SK-N-SH (cell line): ENCODE data around the gene TTN. TPM values are rescaled to one million over a fixed set of nuclear protein-coding genes. Genes with fewer than 3 reads are reported as not detected.

Experiments
- CTCF ChIA-PET: fragments of 300-600, 350-600 bp; formaldehyde crosslinking; extraction: SDS; loops from one replicate; lab custom pipeline; 2021; lab: Yijun Ruan, JAX
- POLR2A ChIA-PET: fragments of 350-600 bp; sonication (Branson Sonifier 250); formaldehyde crosslinking; extraction: SDS; loops from one replicate; lab custom pipeline; 2020; ENCODE audit warnings: antibody characterized with exemption, inconsistent platforms; lab: Yijun Ruan, JAX
- DNase-seq: peaks from one replicate; pipeline ENCODE4 v3.0.0; 2012
- H2AFZ ChIP-seq: fragments of 200-600 bp; sonication (generic); 2 replicates; pipeline ENCODE4 v1.8.1; 2016; ENCODE audit warnings: antibody characterized with exemption, mild to moderate bottlenecking, low read depth
- H3F3A ChIP-seq: fragments of 200-600 bp; sonication (generic); replicated peaks from 2 replicates; pipeline ENCODE3; 2016; ENCODE audit warnings: antibody characterized with exemption, mild to moderate bottlenecking; ENCODE audit not compliant: insufficient read depth
- H3K27ac ChIP-seq, 2 experiments: fragments of 200-500 bp in 1 of 2; fragments of 200-600 bp in 1 of 2; sonication (Bioruptor generic) in 1 of 2; sonication (generic), shearing (Covaris generic) in 1 of 2; 2 replicates each; pipeline versions ENCODE4 v1.5.1 to v1.6.1; 2014 to 2016; ENCODE audit warnings: low read depth in 2 of 2, inconsistent platforms in 1 of 2, low read length in 1 of 2, mild to moderate bottlenecking in 1 of 2, mixed read lengths in 1 of 2
- H3K27me3 ChIP-seq: fragments of 200-600 bp; sonication (generic), shearing (Covaris generic); 2 replicates; pipeline ENCODE4 v1.6.1; 2016; ENCODE audit warnings: mixed run types; ENCODE audit not compliant: insufficient read depth
- H3K36me3 ChIP-seq, 2 experiments: fragments of 200-500 bp in 1 of 2; fragments of 200-600 bp in 1 of 2; sonication (Bioruptor generic) in 1 of 2; sonication (generic) in 1 of 2; replicated peaks in 1 of 2; 2 replicates each; pipeline versions ENCODE3 to v1.5.1; 2014 to 2016; ENCODE audit warnings: low read length in 1 of 2, mild to moderate bottlenecking in 1 of 2; ENCODE audit not compliant: insufficient read depth in 2 of 2, control insufficient read depth in 1 of 2
- H3K4me1 ChIP-seq, 2 experiments: fragments of 200-500 bp in 1 of 2; fragments of 200-600 bp in 1 of 2; sonication (Bioruptor generic) in 1 of 2; sonication (generic), shearing (Covaris generic) in 1 of 2; 2 replicates each; pipeline versions ENCODE4 v1.5.1 to v1.6.1; 2014 to 2016; ENCODE audit warnings: low read depth in 1 of 2, low read length in 1 of 2, mixed run types in 1 of 2; ENCODE audit not compliant: insufficient read depth in 2 of 2, control insufficient read depth in 1 of 2
- H3K4me2 ChIP-seq: fragments of 200-600 bp; sonication (generic), shearing (Covaris generic); 2 replicates; pipeline ENCODE4 v1.6.1; 2017; ENCODE audit warnings: mixed run types
- H3K4me3 ChIP-seq, 2 experiments: fragments of 200-500 bp in 1 of 2; fragments of 200-600 bp in 1 of 2; sonication (Bioruptor generic) in 1 of 2; sonication (generic), shearing (Covaris generic) in 1 of 2; 2 replicates each; pipeline versions ENCODE4 v1.5.1 to v1.8.1; 2014 to 2016; ENCODE audit warnings: low read depth in 2 of 2, inconsistent platforms in 1 of 2, low read length in 1 of 2, mild to moderate bottlenecking in 1 of 2, mixed read lengths in 1 of 2, moderate library complexity in 1 of 2
- H3K79me2 ChIP-seq: fragments of 200-600 bp; sonication (generic); 2 replicates; pipeline ENCODE4 v1.8.1; 2017; ENCODE audit warnings: mild to moderate bottlenecking; ENCODE audit not compliant: insufficient read depth
- H3K9ac ChIP-seq: fragments of 200-600 bp; sonication (generic); 2 replicates; pipeline ENCODE4 v1.6.1; 2017; ENCODE audit warnings: mixed run types
- H3K9me2 ChIP-seq: fragments of 200-600 bp; sonication (generic); 2 replicates; pipeline ENCODE4 v1.6.1; 2017; ENCODE audit warnings: mixed run types
- H3K9me3 ChIP-seq: fragments of 200-600 bp; sonication (generic); 2 replicates; pipeline ENCODE4 v1.6.1; 2017; ENCODE audit warnings: mixed run types, mild to moderate bottlenecking, moderate library complexity
- H4K20me1 ChIP-seq: fragments of 200-600 bp; sonication (generic); 2 replicates; pipeline ENCODE4 v1.6.1; 2017; ENCODE audit warnings: mild to moderate bottlenecking, mixed run types; ENCODE audit not compliant: insufficient read depth
- EZH2phosphoT487 ChIP-seq: fragments of 200-600 bp; sonication (generic); IDR thresholded peaks from 2 replicates; pipeline ENCODE4 v1.6.1; 2017; ENCODE audit warnings: low read depth, mixed run types, mild to moderate bottlenecking, antibody characterized with exemption, moderate library complexity, borderline replicate concordance
- FOXJ3 ChIP-seq: sonication (generic); formaldehyde crosslinking; IDR thresholded peaks from 2 replicates; pipeline ENCODE4 v1.5.1; 2020; ENCODE audit warnings: mild to moderate bottlenecking, missing genetic modification reagents
- FOXM1 ChIP-seq: IDR thresholded peaks from 2 replicates; pipeline ENCODE4 v1.4.0; 2012; ENCODE audit warnings: low read depth, mild to moderate bottlenecking
- MEF2A ChIP-seq: IDR thresholded peaks from 2 replicates; pipeline ENCODE4 v1.4.0; 2012; ENCODE audit warnings: low read depth, borderline replicate concordance
- NFIC ChIP-seq: IDR thresholded peaks from 2 replicates; pipeline ENCODE4 v1.4.0; 2012; ENCODE audit warnings: borderline replicate concordance
- NRF1 ChIP-seq: IDR thresholded peaks from 2 replicates; pipeline ENCODE4 v1.6.1; 2012; ENCODE audit warnings: low read depth, mild to moderate bottlenecking, low read length
- POLR2AphosphoS5 ChIP-seq: IDR thresholded peaks from 2 replicates; pipeline ENCODE4 v1.6.1; 2012; ENCODE audit warnings: low read depth, low read length
- RAD21 ChIP-seq: IDR thresholded peaks from 2 replicates; pipeline ENCODE4 v1.6.1; 2012; ENCODE audit warnings: mild to moderate bottlenecking, low read length
- RFX5 ChIP-seq: IDR thresholded peaks from 2 replicates; pipeline ENCODE4 v1.6.1; 2012; ENCODE audit warnings: mild to moderate bottlenecking, improper control_type of control experiment, low read length
- RXRA ChIP-seq: IDR thresholded peaks from 2 replicates; pipeline ENCODE4 v1.4.0; 2012; ENCODE audit warnings: low read depth, mild to moderate bottlenecking, borderline replicate concordance
- SMC3 ChIP-seq: IDR thresholded peaks from 2 replicates; pipeline ENCODE4 v1.6.1; 2012; ENCODE audit warnings: low read depth, low read length, improper control_type of control experiment
- TAF1 ChIP-seq: IDR thresholded peaks from 2 replicates; pipeline ENCODE4 v1.6.1; 2012; ENCODE audit warnings: low read depth, mild to moderate bottlenecking, low read length, moderate library complexity, borderline replicate concordance
- TCF12 ChIP-seq: IDR thresholded peaks from 2 replicates; pipeline ENCODE4 v1.4.0; 2012
- WGBS: methylation state at CpG from one replicate; pipeline ENCODE4 v1.1.6; 2017; ENCODE audit warnings: low lambda C conversion rate; 5-methylcytosine and 5-hydroxymethylcytosine counted together
- polyA plus RNA-seq, 3 experiments: library from polyadenylated mRNA; depleted of rRNA; stranded (reverse); fragments of >200 nt; gene quantifications; 2 replicates each; pipeline ENCODE4 v1.2.3, GENCODE V29; 2012
- TF ChIP-seq, protein P1 (sequence below): fragments of 200-600 bp; sonication (generic); IDR thresholded peaks from 2 replicates; pipeline ENCODE4 v1.6.1; 2017; ENCODE audit warnings: antibody characterized with exemption, mild to moderate bottlenecking, moderate library complexity
- TF ChIP-seq, protein P2 (sequence below): IDR thresholded peaks from 2 replicates; pipeline ENCODE4 v1.6.1; 2012; ENCODE audit warnings: mild to moderate bottlenecking, low read depth, low read length, moderate library complexity
- TF ChIP-seq, protein P3 (sequence below): IDR thresholded peaks from 2 replicates; pipeline ENCODE4 v1.4.0; 2012; ENCODE audit warnings: low read depth, borderline replicate concordance

Gene TTN
- polyA plus RNA-seq, 1 of the 3 experiments (the other 2 are of a cell fraction): 0.08 TPM

DNA sequence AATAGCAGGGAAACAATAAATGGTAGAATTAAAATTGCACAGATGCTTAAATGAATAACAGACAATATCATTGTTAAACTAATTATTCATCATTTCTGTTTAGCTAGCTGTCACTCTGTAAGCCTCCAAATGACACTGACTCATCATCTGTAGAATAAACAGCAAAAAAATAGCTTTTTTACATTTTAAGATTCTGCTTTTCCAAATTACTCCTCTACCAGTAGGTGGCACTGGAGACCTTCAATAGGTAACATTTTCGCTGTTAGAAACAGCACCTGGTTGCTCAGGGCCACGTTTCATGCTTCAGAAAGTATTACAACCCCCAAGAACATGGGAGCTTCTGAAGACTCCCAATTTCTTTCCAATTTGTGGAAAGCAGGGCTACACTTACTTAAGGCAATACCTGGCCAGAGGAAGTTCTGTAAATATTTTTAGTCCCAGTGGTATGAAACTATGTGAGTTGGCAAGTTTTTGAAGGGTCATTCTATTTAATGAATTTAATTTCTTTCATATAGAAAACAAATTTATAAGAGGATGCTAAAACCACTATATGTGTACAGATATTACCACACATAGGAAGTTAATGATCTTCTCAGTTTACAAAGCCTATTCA, 45.4 kb downstream of the TTN start:
- TF ChIP-seq MEF2A (no peak), SMC3 (peak; percentile 63), RAD21 (peak; percentile 86), FOXJ3 (no peak), TAF1 (no peak), FOXM1 (no peak), TCF12 (no peak), POLR2AphosphoS5 (no peak)
- TF ChIP-seq, protein P1, sequence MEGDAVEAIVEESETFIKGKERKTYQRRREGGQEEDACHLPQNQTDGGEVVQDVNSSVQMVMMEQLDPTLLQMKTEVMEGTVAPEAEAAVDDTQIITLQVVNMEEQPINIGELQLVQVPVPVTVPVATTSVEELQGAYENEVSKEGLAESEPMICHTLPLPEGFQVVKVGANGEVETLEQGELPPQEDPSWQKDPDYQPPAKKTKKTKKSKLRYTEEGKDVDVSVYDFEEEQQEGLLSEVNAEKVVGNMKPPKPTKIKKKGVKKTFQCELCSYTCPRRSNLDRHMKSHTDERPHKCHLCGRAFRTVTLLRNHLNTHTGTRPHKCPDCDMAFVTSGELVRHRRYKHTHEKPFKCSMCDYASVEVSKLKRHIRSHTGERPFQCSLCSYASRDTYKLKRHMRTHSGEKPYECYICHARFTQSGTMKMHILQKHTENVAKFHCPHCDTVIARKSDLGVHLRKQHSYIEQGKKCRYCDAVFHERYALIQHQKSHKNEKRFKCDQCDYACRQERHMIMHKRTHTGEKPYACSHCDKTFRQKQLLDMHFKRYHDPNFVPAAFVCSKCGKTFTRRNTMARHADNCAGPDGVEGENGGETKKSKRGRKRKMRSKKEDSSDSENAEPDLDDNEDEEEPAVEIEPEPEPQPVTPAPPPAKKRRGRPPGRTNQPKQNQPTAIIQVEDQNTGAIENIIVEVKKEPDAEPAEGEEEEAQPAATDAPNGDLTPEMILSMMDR: peak; percentile 94
- TF ChIP-seq, protein P2, sequence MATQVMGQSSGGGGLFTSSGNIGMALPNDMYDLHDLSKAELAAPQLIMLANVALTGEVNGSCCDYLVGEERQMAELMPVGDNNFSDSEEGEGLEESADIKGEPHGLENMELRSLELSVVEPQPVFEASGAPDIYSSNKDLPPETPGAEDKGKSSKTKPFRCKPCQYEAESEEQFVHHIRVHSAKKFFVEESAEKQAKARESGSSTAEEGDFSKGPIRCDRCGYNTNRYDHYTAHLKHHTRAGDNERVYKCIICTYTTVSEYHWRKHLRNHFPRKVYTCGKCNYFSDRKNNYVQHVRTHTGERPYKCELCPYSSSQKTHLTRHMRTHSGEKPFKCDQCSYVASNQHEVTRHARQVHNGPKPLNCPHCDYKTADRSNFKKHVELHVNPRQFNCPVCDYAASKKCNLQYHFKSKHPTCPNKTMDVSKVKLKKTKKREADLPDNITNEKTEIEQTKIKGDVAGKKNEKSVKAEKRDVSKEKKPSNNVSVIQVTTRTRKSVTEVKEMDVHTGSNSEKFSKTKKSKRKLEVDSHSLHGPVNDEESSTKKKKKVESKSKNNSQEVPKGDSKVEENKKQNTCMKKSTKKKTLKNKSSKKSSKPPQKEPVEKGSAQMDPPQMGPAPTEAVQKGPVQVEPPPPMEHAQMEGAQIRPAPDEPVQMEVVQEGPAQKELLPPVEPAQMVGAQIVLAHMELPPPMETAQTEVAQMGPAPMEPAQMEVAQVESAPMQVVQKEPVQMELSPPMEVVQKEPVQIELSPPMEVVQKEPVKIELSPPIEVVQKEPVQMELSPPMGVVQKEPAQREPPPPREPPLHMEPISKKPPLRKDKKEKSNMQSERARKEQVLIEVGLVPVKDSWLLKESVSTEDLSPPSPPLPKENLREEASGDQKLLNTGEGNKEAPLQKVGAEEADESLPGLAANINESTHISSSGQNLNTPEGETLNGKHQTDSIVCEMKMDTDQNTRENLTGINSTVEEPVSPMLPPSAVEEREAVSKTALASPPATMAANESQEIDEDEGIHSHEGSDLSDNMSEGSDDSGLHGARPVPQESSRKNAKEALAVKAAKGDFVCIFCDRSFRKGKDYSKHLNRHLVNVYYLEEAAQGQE: no peak
- TF ChIP-seq, all 33 proteins: peak for 3
- DNase-seq: peak; percentile 22
- H3K4me1 ChIP-seq: no peaks in the 10 kb centered on the region
- WGBS: 9% methylated on average over 2 of the region's 2 CpGs
- no peaks in the 10 kb centered on the region for H3K36me3 ChIP-seq
- H3K9me3 ChIP-seq: no peaks in the 10 kb centered on the region
- H3K9ac ChIP-seq: no peak overlapping the region
- no peak overlapping the region for H3K4me3 ChIP-seq
- H3K9me2 ChIP-seq: no peaks in the 10 kb centered on the region
- no peak overlapping the region for H3K27ac ChIP-seq
- H4K20me1 ChIP-seq: no peaks in the 10 kb centered on the region
- H3K27me3 ChIP-seq: no peaks in the 10 kb centered on the region
- no peak overlapping the region for H3K4me2 ChIP-seq
- peaks cover 4% of the 10 kb centered on the region for H3F3A ChIP-seq
- H3K79me2 ChIP-seq: no peaks in the 10 kb centered on the region
- ChIA-PET POLR2A (interaction anchor here (0.5 kb wide), 1 partner anchor 74 kb away, joined by 3 read pairs; no protein-coding TSS in a partner anchor), CTCF (interaction anchor here (0.6 to 3.1 kb wide), 68 partner anchors 9 to 1170 kb away, joined by 3 to 21 read pairs (median 4); no protein-coding TSS in a partner anchor)
- no peak overlapping the region for H2AFZ ChIP-seq

DNA sequence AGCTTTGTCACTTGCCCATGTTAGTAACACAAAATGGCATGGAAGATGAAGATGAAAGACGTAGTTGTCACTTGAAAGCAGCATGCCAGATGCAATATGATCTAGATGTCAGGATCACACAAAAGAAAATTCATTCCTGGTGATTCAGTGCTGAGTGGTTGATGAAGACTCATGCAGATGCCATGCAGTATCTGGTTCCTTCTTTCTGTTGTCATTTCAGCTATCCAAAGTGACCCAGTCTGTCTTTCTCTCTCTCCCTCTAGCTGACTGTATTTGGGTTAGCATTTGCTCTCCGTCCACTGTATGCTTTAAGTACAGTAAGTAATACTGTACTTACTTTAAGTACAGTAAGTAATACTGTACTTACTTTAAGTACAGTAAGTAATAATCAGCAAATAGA, 50.4 kb downstream of the TTN start:
- Histone ChIP-seq H3K27ac (peak overlapping the region in 1 of 2 experiments; percentile 29; a peak in 2 of 4 replicates), H3K4me2 (peak overlapping the region; percentile 30), H3F3A (peaks cover 9% of the 10 kb centered on the region), H4K20me1 (no peaks in the 10 kb centered on the region), H3K36me3 (no peaks in the 10 kb centered on the region), H3K9me3 (no peaks in the 10 kb centered on the region), H3K79me2 (no peaks in the 10 kb centered on the region), H3K4me3 (0 out of 4 replicates have a peak overlapping the region, but pooled peaks of 1 of the 2 experiments have one; percentile 6), H3K9ac (no peak overlapping the region), H2AFZ (peak overlapping the region; percentile 9; the same call in 1 of the 2 replicates), H3K27me3 (no peaks in the 10 kb centered on the region), H3K9me2 (no peaks in the 10 kb centered on the region), H3K4me1 (0 out of 4 replicates have a peak, but pooled peaks cover 0 to 5% of the 10 kb centered on the region in 2 experiments)
- CTCF ChIA-PET: interaction anchor here (1.2 to 1.5 kb wide), 2 partner anchors 37 to 56 kb away, joined by 3 to 4 read pairs; no protein-coding TSS in a partner anchor
- 42% methylated on average over 2 of the region's 2 CpGs for WGBS
- DNase-seq: no peak
- POLR2A ChIA-PET: no interaction called here
- no peak for TF ChIP-seq EZH2phosphoT487
- TF ChIP-seq, protein P3, sequence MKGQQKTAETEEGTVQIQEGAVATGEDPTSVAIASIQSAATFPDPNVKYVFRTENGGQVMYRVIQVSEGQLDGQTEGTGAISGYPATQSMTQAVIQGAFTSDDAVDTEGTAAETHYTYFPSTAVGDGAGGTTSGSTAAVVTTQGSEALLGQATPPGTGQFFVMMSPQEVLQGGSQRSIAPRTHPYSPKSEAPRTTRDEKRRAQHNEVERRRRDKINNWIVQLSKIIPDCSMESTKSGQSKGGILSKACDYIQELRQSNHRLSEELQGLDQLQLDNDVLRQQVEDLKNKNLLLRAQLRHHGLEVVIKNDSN: no peak
- no peak for TF ChIP-seq MEF2A
- no peak for TF ChIP-seq NRF1
- TF ChIP-seq, protein P2: no peak
- TF ChIP-seq RFX5: no peak
- peak; percentile 13; the same call in 1 of the 2 replicates for TF ChIP-seq POLR2AphosphoS5
- no peak; the same call in 1 of the 2 replicates for TF ChIP-seq RXRA
- peak; percentile 46 for TF ChIP-seq NFIC
- TF ChIP-seq FOXJ3: no peak
